HG03196 (cell line): ENCODE results near the gene MRPS16.

Experiments used
- ATAC-seq: cut with Tn5 transposase; IDR thresholded peaks from one replicate; pipeline ENCODE4 v1.9.1; 2021; ENCODE audit not compliant: unreplicated experiment

The MRPS16 gene

GRCh38 chr10:73244866-73245477 is 7.5 kb downstream of the MRPS16 start:
- no peak for ATAC-seq

- ATAC-seq, result no peak
Measured at GRCh38 chr10:73239908-73240307, 12.5 kb downstream of the MRPS16 start.

- ATAC-seq, result no peak
Measured at GRCh38 chr10:73238990-73239566, 13.4 kb downstream of the MRPS16 start.

- ATAC-seq, result no peak
Measured at GRCh38 chr10:73234695-73235094, 17.7 kb downstream of the MRPS16 start.

- ATAC-seq, result no peak
Measured at GRCh38 chr10:73233883-73234282, 18.6 kb downstream of the MRPS16 start.

- no peak for ATAC-seq
Measured at GRCh38 chr10:73232887-73233286, 19.6 kb downstream of the MRPS16 start.

- no peak for ATAC-seq
Measured at GRCh38 chr10:73229567-73229966, 22.9 kb downstream of the MRPS16 start.

GRCh38 chr10:73228247-73228646 is 24.2 kb downstream of the MRPS16 start:
- ATAC-seq, result no peak

GRCh38 chr10:73226663-73227062 is 25.8 kb downstream of the MRPS16 start:
- no peak for ATAC-seq

GRCh38 chr10:73225518-73225917 is 26.9 kb downstream of the MRPS16 start:
- ATAC-seq, result no peak

- no peak for ATAC-seq
Measured at GRCh38 chr10:73220989-73221388, 31.5 kb downstream of the MRPS16 start.

GRCh38 chr10:73219384-73219783 is 33.1 kb downstream of the MRPS16 start:
- ATAC-seq, result no peak

GRCh38 chr10:73218431-73219191 is 33.8 kb downstream of the MRPS16 start:
- no peak for ATAC-seq

GRCh38 chr10:73217628-73218027 is 34.8 kb downstream of the MRPS16 start:
- ATAC-seq, result no peak

- ATAC-seq, result no peak
Measured at GRCh38 chr10:73215749-73216148, 36.7 kb downstream of the MRPS16 start.

- no peak for ATAC-seq
Measured at GRCh38 chr10:73211106-73211811, 41.2 kb downstream of the MRPS16 start.

GRCh38 chr10:73210395-73211105 is 41.9 kb downstream of the MRPS16 start:
- no peak for ATAC-seq

- no peak for ATAC-seq
Measured at GRCh38 chr10:73209705-73210104, 42.7 kb downstream of the MRPS16 start.

- ATAC-seq, result no peak
Measured at GRCh38 chr10:73207883-73208282, 44.6 kb downstream of the MRPS16 start.

- no peak for ATAC-seq
Measured at GRCh38 chr10:73206385-73206784, 46.1 kb downstream of the MRPS16 start.

GRCh38 chr10:73205890-73206289 is 46.6 kb downstream of the MRPS16 start:
- ATAC-seq, result no peak
